GM20000 (cell line): Measurements from ENCODE around the gene PXDN.
"Not testable (repeated sequence)": the region's sequence is repeated elsewhere in the genome, so short reads cannot be mapped to it uniquely, and the experiment has no call there.

Experiments used
- DNase-seq: peaks from one replicate; pipeline ENCODE4 v3.0.0; 2012; ENCODE audit warnings: low spot score
- CTCF ChIP-seq: IDR thresholded peaks from 2 replicates; pipeline ENCODE4 v1.5.1; 2012; ENCODE audit warnings: mild to moderate bottlenecking, control low read depth; ENCODE audit errors: extremely low read depth, missing control alignments

PXDN gene

GRCh38 chr2:1713839-1714236, 30.5 kb downstream of the PXDN start:
- DNase-seq = no peak
- no peak for TF ChIP-seq CTCF

- DNase-seq = no peak
- TF ChIP-seq CTCF = no peak
Measured at GRCh38 chr2:1713142-1713838, 31.0 kb downstream of the PXDN start.

- DNase-seq = no peak
- no peak for TF ChIP-seq CTCF
Measured at GRCh38 chr2:1709946-1710560, 34.3 kb downstream of the PXDN start.

- TF ChIP-seq CTCF = no peak
- DNase-seq = no peak
Measured at GRCh38 chr2:1709335-1709605, 35.0 kb downstream of the PXDN start.

DNA sequence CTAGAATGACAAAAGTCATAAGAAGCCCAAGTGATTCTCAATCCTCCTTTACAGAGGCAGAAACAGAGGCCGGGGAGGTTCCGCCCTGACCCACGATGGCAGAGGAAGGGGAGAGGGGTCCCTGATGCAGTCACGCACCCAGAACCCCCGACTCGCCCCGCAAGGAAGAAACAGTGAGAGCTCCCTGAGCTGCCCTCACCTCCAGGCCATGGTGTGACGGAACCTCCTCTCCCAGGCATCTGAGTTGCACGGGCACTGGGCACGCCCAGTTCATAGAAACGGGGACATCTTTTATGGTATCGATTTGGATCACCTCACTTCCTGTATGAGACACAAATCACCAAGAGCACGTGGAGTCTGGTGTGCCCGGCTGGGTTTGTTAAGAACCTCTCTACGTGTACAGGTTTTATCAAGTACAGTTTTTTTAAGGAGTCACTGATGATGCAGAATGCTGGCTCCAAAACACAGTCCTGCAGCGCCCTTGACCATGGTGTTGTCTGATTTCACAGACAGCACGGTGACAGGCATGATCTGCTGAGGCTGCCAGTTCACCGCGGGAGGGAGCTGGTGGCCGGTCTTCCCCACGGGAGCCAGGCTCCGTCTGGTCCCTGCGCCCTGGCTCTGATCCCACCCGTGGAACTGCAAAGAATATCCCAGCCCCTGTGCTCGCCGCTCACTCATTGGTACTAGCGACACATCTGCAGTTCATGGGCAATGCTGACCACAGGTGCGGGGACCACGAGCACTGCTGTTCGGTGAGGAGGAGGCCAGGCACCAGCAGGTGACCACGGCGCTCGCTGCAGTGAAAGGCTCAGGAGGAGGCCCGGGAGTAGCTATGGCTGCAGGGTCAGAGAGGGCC, 35.6 kb downstream of the PXDN start:
- DNase-seq = no peak
- TF ChIP-seq CTCF = no peak

DNA sequence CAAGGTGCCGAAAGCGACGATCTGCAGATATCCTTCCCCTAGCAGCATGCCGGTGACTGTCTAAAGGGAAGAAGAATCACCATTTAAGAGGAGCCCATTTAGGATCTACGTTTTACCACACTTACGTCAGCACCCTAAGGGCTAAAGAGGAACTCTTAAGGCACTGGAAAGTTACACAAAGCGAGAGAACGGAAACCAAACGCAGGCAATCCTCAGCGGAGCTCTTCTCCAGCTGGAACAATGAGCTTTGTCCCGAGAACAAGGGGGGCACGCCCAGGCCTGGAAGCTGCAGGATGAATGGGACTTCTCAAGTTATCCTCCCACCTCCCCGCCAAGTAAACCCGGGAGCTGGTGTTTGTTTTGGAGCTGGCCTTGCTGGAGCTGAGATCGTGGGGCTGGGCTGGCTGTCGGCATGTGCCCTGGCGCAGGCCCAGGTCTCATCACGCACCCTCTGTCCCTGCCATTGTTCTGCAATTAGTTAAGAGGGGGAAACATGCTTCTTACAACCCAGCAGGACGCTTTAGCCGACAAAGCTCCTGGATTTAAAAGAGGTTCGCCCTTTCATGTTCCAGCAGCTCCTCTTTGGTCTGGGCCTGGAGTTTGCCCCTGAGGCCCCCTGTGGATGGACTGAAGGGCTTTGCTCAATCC, 36.4 kb downstream of the PXDN start:
- DNase-seq = no peak
- no peak for TF ChIP-seq CTCF

DNA sequence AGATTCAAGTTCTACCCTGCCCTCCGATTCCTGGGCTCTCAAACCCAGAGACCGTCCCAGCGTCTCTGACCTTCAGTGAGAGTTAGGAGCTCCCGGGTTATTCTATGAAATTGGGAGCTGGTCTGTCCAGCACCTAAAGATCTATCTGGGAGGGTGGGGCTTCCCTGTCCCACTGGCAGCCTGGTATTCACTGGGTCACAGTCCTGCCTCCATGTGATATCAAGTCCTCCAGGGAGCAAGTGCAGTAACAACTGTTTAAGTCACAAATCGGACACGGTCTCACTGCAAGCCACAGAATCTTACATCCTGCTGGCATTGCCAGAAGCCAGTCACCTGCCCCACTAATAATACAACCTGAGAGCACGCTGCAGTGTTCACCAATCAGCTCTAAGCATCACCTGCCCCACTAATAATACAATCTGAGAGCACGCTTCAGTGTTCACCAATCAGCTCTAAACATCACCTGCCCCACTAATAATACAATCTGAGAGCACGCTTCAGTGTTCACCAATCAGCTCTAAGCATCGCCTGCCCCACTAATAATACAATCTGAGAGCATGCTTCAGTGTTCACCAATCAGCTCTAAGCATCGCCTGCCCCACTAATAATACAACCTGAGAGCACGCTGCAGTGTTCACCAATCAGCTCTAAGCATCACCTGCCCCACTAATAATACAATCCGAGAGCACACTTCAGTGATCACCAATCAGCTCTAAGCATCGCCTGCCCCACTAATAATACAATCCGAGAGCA, 38.0 kb downstream of the PXDN start:
- DNase-seq = not testable (repeated sequence)
